Tibial artery (tissue), 4 donors: ENCODE data around the gene FDPS.

Experiments
- DNase-seq, 2 donors: peaks; one replicate each; pipeline ENCODE4 v3.0.0-alpha.2; 2019
- H3K27ac ChIP-seq, 2 donors: fragments of 200-600 bp; sonication (generic) in 1 of 2; 1 replicate in 1 of 2; 2 replicates in 1 of 2; pipeline ENCODE4 v1.5.1; 2018 to 2019; ENCODE audit warnings: mild to moderate bottlenecking in 1 of 2
- H3K27me3 ChIP-seq, 2 donors: fragments of 200-600 bp; sonication (generic) in 1 of 2; one replicate each; pipeline versions ENCODE4 v1.5.1 to v1.6.0; 2016 to 2019
- H3K36me3 ChIP-seq, 3 donors: fragments of 200-600 bp; sonication (generic) in 2 of 3; one replicate each; pipeline ENCODE4 v1.5.1; 2016 to 2019; ENCODE audit warnings: mild to moderate bottlenecking in 2 of 3
- H3K4me1 ChIP-seq, 4 donors: fragments of 200-600 bp; sonication (generic) in 2 of 4; 1 replicate in 3 of 4; 2 replicates in 1 of 4; pipeline ENCODE4 v1.5.1; 2016 to 2019
- H3K4me3 ChIP-seq, 2 donors: fragments of 200-600 bp; sonication (generic) in 1 of 2; 1 replicate in 1 of 2; 2 replicates in 1 of 2; pipeline ENCODE4 v1.5.1; 2018 to 2019; ENCODE audit warnings: mild to moderate bottlenecking in 2 of 2
- H3K9me3 ChIP-seq, 3 donors: fragments of 200-600 bp; sonication (generic) in 1 of 3; one replicate each; pipeline ENCODE4 v1.5.1; 2016 to 2019
- intact Hi-C: fragments of 100-400 bp; cut with DNase I; formaldehyde crosslinking; loops from one replicate; pipeline ENCODE4 v1.15.0; 2023; ENCODE audit warnings: low total_unique reads
- TF ChIP-seq, protein P1 (sequence below), 2 experiments: fragments of 200-600 bp in 1 of 2; fragments of 450-650 bp in 1 of 2; IDR thresholded peaks; one replicate each; pipeline ENCODE4 v1.5.1; 2017 to 2019; ENCODE audit warnings: antibody characterized with exemption in 2 of 2, mild to moderate bottlenecking in 1 of 2, moderate library complexity in 1 of 2

FDPS gene

DNA sequence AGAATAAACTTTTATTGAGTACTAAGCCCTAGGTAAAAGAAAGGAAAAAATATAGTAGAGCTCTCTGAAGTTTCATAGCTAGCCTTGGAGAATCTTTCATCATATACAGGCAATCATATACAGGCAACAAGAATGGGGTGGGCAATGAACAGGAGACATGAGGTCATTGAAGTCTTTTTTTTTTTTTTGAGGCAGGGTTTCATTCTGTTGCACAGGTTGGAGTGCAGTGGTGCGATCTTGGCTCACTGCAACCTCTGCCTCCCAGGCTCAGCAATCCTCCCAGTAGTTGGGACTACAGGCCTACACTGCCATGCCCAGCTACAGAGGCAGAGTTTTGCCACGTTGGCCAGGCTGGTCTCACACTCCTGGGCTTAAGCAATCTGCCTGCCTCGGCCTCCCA is 34.2 kb downstream of the FDPS start:
- Histone ChIP-seq H3K36me3 (peaks cover 86 to 98% (median 96%) of the 10 kb centered on the region in 3 donors), H3K4me3 (no peak overlapping the region), H3K27me3 (no peaks in the 10 kb centered on the region), H3K4me1 (no peaks in the 10 kb centered on the region), H3K27ac (no peak overlapping the region), H3K9me3 (no peaks in the 10 kb centered on the region)
- TF ChIP-seq, protein P1, sequence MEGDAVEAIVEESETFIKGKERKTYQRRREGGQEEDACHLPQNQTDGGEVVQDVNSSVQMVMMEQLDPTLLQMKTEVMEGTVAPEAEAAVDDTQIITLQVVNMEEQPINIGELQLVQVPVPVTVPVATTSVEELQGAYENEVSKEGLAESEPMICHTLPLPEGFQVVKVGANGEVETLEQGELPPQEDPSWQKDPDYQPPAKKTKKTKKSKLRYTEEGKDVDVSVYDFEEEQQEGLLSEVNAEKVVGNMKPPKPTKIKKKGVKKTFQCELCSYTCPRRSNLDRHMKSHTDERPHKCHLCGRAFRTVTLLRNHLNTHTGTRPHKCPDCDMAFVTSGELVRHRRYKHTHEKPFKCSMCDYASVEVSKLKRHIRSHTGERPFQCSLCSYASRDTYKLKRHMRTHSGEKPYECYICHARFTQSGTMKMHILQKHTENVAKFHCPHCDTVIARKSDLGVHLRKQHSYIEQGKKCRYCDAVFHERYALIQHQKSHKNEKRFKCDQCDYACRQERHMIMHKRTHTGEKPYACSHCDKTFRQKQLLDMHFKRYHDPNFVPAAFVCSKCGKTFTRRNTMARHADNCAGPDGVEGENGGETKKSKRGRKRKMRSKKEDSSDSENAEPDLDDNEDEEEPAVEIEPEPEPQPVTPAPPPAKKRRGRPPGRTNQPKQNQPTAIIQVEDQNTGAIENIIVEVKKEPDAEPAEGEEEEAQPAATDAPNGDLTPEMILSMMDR (IDR thresholded peaks at IDR 0.05) = no peak
- no peak for DNase-seq
- intact Hi-C loops = no loop called here

DNA sequence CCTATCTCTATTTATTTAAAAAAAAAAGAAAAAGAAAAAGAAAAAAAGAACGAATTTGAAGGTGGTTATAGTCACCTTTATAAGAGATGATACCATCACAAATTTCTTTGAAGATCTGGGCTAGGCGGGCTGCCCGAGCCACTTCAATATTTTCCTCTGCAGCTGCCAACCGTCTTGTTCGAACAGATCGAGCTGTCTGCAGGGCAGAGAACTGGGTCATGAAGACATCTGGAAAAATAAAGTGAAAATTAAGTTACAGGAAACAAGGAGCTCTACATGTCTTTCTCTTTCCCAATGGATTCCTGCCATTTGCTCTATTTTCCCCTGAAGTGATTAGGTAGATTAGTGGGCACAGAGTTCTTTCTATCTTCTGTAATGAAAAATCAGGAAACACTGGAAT is 44.0 kb downstream of the FDPS start:
- intact Hi-C loops = no loop called here
- TF ChIP-seq, protein P1 (IDR thresholded peaks at IDR 0.05) = no peak
- DNase-seq = no peak
- H3K36me3 ChIP-seq = peaks cover 86 to 97% (median 90%) of the 10 kb centered on the region in 3 donors
- no peaks in the 10 kb centered on the region for H3K9me3 ChIP-seq
- no peak overlapping the region for H3K27ac ChIP-seq
- H3K4me3 ChIP-seq = no peak overlapping the region
- no peaks in the 10 kb centered on the region for H3K27me3 ChIP-seq
- no peaks in the 10 kb centered on the region for H3K4me1 ChIP-seq

DNA sequence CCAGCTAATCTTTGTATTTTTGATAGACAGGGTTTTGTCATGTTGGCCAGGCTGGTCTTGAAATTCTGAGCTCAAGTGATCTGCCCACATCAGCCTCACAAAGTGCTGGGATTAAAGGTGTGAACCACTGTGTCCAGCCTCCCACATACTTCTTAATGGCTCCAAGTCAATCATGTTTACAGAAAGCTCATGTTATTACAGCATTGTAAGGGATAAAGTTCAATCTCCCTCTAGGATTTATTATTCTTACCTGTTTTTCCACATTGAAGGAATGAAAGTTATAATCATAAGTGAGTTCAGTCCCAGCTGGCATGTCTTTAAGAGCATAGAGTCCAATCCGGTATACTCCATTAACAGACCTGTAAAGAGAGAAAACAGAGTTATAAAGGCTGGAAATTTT is 51.4 kb downstream of the FDPS start:
- Histone ChIP-seq H3K36me3 (peaks cover 36 to 86% (median 69%) of the 10 kb centered on the region in 3 donors), H3K27me3 (no peaks in the 10 kb centered on the region), H3K27ac (no peak overlapping the region), H3K9me3 (no peaks in the 10 kb centered on the region), H3K4me3 (no peak overlapping the region), H3K4me1 (no peaks in the 10 kb centered on the region)
- intact Hi-C loops = no loop called here
- TF ChIP-seq, protein P1 (IDR thresholded peaks at IDR 0.05) = no peak
- no peak for DNase-seq
